IPS-15b (cell line): ENCODE measurements around the gene YIPF5.

ENCODE experiments used
- H3K27me3 ChIP-seq: one replicate; pipeline ENCODE4 v1.6.1; 2013; ENCODE audit warnings: low read length; ENCODE audit not compliant: control insufficient read depth, insufficient read depth
- H3K36me3 ChIP-seq: one replicate; pipeline ENCODE4 v1.6.1; 2013; ENCODE audit warnings: low read length; ENCODE audit not compliant: control insufficient read depth, insufficient read depth
- H3K4me1 ChIP-seq: one replicate; pipeline ENCODE4 v1.6.1; 2013; ENCODE audit warnings: mild to moderate bottlenecking, low read length; ENCODE audit not compliant: control insufficient read depth, insufficient read depth
- H3K4me3 ChIP-seq: one replicate; pipeline ENCODE4 v1.5.1; 2013; ENCODE audit warnings: low read depth, low read length
- H3K9ac ChIP-seq: one replicate; pipeline ENCODE4 v1.6.1; 2013; ENCODE audit warnings: low read depth, mild to moderate bottlenecking, low read length
- H3K9me3 ChIP-seq: one replicate; pipeline ENCODE4 v1.6.1; 2013; ENCODE audit warnings: mild to moderate bottlenecking, low read length; ENCODE audit not compliant: control insufficient read depth, insufficient read depth

The YIPF5 gene

DNA sequence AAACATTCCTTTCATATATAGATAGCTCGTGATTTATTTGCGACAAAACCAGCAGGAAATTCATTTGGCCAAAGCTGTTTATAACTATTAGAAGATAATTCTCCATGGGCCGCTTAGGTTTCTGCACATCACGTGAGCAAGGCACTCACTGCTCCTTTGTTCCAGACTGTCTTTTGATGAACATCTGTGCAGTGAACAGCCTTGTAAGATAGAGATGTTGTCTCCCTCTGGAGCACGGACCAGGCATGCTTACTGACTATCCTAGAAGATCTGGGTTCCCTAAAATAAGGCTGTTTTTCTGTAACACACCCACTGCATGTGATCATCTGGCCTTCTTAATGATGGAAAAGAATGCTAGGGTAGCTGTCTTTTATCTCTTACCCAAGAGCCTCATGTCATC is 30.9 kb downstream of the YIPF5 start:
- H3K9ac ChIP-seq = no peak overlapping the region
- no peaks in the 10 kb centered on the region for H3K9me3 ChIP-seq
- H3K36me3 ChIP-seq = no peaks in the 10 kb centered on the region
- H3K27me3 ChIP-seq = no peaks in the 10 kb centered on the region
- H3K4me3 ChIP-seq = no peak overlapping the region
- H3K4me1 ChIP-seq = peaks cover 2% of the 10 kb centered on the region

DNA sequence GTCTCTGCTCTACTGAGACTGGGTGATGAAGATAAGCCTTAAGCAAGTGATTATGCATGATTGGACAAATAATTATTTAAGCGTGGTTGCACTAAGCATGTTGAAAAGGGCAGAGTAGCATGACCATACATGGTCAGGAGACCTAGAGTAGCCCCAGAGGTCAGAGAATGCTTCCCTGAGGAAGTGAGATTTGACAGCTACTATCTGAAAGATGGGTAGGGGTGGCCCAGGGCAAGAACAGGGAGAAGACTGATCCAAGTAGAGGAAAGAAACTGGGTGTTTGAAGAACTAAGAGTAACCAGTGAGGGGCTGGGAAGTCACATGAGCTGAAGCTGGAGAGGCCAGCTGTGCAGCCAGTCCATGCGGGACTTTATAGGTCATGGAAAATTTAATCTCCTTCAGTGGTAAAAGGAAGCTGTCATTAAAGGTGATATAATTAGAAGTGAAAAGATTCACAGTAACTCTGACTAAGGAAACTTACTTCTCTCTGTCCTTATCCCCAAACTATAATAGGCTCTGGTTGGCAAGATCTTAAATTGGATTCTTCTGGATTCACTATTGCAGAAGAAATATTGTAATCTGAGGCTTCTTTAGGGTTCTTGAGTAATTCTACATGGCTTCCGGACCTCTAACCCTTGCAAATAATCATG is 35.2 kb downstream of the YIPF5 start:
- H3K27me3 ChIP-seq = no peaks in the 10 kb centered on the region

DNA sequence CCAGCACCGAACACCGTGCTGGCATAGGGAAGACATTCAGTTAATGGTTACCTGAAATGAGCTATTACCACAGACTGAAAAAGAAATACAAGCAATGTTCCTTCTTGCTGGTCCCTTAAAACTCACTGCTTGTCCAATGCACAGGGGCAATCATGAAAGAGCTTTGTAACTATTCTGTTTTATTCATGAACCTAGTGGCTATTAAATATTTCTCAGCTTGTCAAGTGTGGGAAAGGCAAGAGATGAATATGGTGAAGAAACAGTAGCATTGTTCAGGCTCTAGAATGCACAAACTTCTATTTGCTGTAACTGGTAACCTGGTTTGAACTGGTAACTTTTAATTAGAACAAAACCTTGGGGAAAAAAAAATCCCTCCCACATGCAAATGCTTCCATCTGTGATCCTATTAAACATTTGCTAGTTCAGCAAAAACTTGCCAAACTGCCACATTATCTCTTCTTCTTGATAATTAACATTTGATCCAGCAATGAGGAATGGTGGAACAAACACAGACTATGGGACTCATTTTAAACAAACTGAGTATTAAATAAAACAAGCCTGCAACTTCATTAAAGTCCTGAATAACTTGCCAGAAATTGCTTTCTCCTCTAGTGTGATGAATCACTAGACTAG is 36.1 kb downstream of the YIPF5 start:
- Histone ChIP-seq H3K4me3 (no peak overlapping the region), H3K36me3 (no peaks in the 10 kb centered on the region), H3K27me3 (no peaks in the 10 kb centered on the region), H3K9me3 (no peaks in the 10 kb centered on the region), H3K4me1 (no peaks in the 10 kb centered on the region), H3K9ac (no peak overlapping the region)

More for the DNA sequence above, 35.2 kb downstream of the YIPF5 start:
- Histone ChIP-seq H3K4me1 (no peaks in the 10 kb centered on the region), H3K4me3 (no peak overlapping the region), H3K9me3 (no peaks in the 10 kb centered on the region), H3K36me3 (no peaks in the 10 kb centered on the region), H3K9ac (no peak overlapping the region)

DNA sequence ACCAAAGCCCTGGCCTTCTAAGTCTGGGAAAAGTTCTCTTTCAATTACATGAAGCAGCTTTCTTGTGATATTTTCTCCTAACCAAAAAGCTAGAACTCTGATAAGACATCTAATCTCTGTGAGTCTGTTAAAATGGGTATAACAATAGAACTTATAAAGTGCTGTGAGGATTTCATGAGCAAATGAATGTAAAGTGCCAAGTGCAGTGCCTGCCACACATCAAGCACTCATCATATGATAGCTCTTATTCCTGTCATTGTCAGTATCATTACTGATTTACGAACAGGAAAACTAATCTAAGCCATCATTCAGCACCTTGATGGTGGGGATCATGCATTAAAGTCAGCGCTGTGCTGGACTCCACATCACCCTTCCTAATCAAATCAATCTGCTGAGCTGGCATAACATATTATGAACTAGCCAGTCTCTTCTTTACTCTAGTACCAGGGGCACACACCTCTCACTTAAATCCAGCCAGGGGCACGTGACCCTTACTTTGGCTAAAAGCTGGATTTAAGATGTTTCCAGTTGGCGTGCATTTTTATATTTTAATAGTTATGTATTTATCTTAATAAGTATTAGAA is 37.3 kb downstream of the YIPF5 start:
- Histone ChIP-seq H3K9me3 (no peaks in the 10 kb centered on the region), H3K4me1 (no peaks in the 10 kb centered on the region), H3K36me3 (no peaks in the 10 kb centered on the region), H3K4me3 (no peak overlapping the region), H3K27me3 (no peaks in the 10 kb centered on the region), H3K9ac (no peak overlapping the region)

DNA sequence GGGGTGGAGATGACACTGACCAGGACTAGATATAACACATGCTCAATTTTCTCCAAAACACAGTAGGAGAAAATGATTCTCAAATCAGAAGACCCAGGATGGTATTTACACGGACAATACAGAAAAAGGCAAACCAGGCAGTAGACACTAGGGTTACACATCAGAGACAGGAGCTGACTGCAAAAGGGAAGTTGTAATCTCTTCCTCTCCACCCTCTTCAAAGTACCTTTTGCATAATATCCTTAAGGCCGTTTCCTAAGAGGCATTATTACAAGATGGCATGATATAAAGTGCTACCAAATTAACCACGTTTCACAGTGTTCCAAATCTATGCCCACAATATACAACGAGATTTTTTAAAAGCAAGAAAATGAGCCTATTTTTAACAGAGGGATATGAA is 39.2 kb downstream of the YIPF5 start:
- H3K4me3 ChIP-seq = no peak overlapping the region
- no peaks in the 10 kb centered on the region for H3K9me3 ChIP-seq
- H3K9ac ChIP-seq = no peak overlapping the region
- H3K4me1 ChIP-seq = no peaks in the 10 kb centered on the region
- no peaks in the 10 kb centered on the region for H3K27me3 ChIP-seq
- H3K36me3 ChIP-seq = no peaks in the 10 kb centered on the region

DNA sequence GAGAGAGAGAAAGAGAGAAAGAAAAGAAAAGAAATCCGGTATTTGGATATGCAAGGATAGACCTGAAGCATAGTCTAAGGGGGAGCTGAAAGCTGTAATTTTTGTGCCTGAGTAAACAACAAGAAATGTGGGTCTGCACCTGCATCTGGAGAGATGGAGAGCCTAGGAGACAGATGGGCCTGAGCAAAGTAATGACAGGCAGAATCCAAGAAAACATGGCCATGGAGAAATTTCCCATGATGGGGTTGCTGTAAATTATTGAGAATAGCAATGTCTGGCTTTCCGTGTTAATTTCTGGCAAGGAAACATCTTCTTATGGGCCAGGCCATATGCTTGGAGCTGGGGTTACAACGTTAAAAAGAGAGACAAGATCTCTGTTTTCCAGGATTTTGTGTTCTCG is 40.2 kb downstream of the YIPF5 start:
- Histone ChIP-seq H3K9ac (no peak overlapping the region), H3K4me1 (peaks cover 2% of the 10 kb centered on the region), H3K27me3 (no peaks in the 10 kb centered on the region), H3K9me3 (no peaks in the 10 kb centered on the region), H3K4me3 (no peak overlapping the region), H3K36me3 (no peaks in the 10 kb centered on the region)

DNA sequence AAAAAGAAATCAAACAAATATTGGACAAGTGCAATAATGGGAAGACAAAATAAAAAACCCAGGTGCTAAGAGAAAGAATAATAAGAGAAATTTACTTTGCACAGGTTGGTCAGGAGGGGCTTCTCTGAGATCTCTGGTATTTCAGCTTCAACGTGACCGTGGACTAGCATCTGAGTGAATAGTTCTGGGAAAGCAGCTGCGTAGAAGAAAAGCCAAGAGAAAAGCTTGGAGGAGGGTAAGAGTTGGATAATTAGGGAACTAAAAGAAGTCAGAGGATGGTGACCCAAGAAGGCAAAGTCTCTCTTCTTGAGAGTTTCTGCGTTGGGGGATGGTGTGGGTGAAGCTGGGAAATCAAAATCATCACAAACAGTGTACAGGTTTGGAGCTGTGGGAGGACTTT is 41.6 kb downstream of the YIPF5 start:
- H3K9ac ChIP-seq = no peak overlapping the region
- no peak overlapping the region for H3K4me3 ChIP-seq
- no peaks in the 10 kb centered on the region for H3K27me3 ChIP-seq
- no peaks in the 10 kb centered on the region for H3K36me3 ChIP-seq
- no peaks in the 10 kb centered on the region for H3K9me3 ChIP-seq
- H3K4me1 ChIP-seq = peaks cover 5% of the 10 kb centered on the region

DNA sequence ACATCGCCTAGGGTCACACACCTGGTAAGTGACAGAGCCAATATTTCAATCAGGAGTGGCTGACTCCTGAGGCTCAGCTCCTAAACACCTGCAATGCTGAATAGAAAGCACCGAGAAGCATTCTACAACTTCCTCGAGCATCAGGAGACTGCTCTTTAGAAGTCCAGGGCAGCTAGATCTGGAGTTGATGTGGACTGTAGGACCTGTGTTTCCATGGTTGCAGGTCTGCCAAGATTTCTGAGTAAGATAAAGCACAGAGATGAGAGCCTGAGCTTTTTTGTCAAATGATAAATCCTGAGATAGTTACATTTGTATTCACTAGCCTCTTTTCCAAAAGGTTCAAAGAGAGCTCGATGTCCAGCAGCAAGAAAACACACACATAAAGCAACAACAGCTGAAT is 43.8 kb downstream of the YIPF5 start:
- Histone ChIP-seq H3K27me3 (no peaks in the 10 kb centered on the region), H3K9ac (no peak overlapping the region), H3K4me3 (no peak overlapping the region), H3K36me3 (no peaks in the 10 kb centered on the region), H3K9me3 (no peaks in the 10 kb centered on the region), H3K4me1 (peaks cover 5% of the 10 kb centered on the region)

DNA sequence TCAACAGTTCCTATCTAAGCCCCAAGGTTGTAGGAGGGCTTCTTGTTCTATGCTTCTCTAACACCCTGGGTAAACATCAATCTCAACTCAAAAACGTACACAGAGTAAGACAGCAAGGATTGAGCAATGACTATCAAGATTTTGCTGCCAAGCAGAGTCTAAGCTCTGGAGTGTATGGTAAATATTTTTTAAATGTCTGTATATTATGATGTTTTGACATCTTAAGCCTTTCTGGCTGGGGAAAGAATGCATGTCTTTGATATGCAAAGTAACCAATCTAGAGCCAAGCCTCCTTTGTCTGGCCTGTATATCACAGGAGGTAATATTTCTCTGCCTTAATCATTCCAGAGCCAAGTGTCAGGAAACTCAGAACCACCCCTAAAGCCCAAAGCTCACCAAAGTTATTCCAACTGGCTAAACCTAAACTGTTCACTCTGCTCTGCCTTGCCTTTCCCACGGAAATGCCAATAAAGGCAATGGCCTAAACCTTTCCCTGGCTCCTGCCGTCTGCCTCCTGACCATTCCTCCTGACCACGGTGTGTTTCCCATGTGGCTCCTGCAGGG is 45.2 kb downstream of the YIPF5 start:
- Histone ChIP-seq H3K4me1 (peaks cover 5% of the 10 kb centered on the region), H3K27me3 (no peaks in the 10 kb centered on the region), H3K9ac (no peak overlapping the region), H3K36me3 (no peaks in the 10 kb centered on the region), H3K4me3 (no peak overlapping the region), H3K9me3 (no peaks in the 10 kb centered on the region)

DNA sequence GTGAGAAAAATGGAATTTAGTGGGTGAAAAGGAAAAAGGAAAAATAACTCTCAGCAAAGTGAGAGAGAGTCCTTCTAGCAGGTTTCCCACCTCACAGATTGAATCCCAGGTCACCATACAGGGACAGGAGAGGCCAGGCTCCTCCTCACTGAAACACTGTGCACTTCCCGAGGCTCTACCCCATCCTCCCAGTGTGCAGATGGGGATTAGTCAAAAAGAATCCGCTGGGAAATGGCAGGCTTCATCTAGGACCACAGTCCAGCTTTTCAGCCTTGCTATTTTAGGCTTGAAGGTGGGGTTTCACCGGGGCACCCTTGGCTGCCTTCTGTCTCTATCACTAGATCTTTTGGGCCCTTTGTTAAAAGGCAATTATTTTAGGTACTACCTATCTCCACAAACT is 47.8 kb downstream of the YIPF5 start:
- H3K4me1 ChIP-seq = peaks cover 5% of the 10 kb centered on the region
- H3K36me3 ChIP-seq = no peaks in the 10 kb centered on the region
- H3K4me3 ChIP-seq = no peak overlapping the region
- H3K9me3 ChIP-seq = no peaks in the 10 kb centered on the region
- H3K27me3 ChIP-seq = no peaks in the 10 kb centered on the region
- H3K9ac ChIP-seq = no peak overlapping the region

DNA sequence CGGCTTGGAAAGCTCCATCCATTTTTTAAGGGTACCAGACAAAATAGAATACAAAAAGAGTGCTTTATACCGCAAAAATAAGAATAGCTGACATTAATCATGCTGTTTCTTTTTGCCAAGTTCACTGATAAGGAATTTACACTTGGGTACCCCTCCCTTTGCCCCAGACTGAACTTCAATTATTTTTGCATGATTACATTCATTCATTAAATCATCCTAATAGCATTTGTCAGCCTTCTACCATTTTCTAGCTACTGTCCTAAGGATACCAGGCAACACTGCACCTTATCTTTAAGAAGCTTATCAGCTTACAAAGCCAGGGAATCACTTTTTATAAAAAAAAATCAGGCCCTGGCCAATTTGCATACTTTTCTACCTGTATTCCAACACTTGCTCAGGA is 48.4 kb downstream of the YIPF5 start:
- Histone ChIP-seq H3K27me3 (no peaks in the 10 kb centered on the region), H3K4me1 (peaks cover 5% of the 10 kb centered on the region), H3K9me3 (no peaks in the 10 kb centered on the region), H3K4me3 (no peak overlapping the region), H3K9ac (no peak overlapping the region), H3K36me3 (no peaks in the 10 kb centered on the region)

DNA sequence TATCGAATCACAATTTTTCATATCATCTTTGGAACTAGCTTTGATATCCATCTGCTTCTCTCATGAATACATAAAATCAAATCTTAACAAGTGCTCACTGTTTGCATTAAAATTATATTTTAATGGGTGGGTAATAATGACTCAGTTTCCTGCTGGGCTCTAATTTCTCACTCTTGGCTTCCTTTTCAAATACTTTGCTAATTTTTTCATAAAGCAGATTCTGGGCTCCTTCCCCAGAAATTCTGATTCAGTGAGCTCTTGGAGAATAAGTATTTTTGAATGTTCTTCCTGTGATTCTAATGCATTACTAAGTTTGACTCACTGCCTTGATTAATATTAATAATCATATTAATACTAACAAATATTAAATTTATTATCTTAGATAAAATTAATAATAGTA is 48.9 kb downstream of the YIPF5 start:
- H3K4me3 ChIP-seq = no peak overlapping the region
- no peaks in the 10 kb centered on the region for H3K36me3 ChIP-seq
- H3K9ac ChIP-seq = no peak overlapping the region
- H3K9me3 ChIP-seq = no peaks in the 10 kb centered on the region
- peaks cover 5% of the 10 kb centered on the region for H3K4me1 ChIP-seq
- H3K27me3 ChIP-seq = no peaks in the 10 kb centered on the region
